ENCODE data around the gene CALML5. TPM values are rescaled to one million over a fixed set of nuclear protein-coding genes. Genes with fewer than 3 reads are reported as not detected.

CALML5 gene
- total RNA-seq (under 1 TPM in 1 of 5 donors, not detected in 4; 0.92 TPM), polyA plus RNA-seq (10 to 100 TPM in 1 of 3 donors, 1 to 10 TPM in 1, not detected in 1; 2.4 to 16.2 TPM)
- long read RNA-seq, donor 1, result 0 reads
- long read RNA-seq, donor 2, result 0 reads
- long read RNA-seq, donor 3, result 0 reads
- long read RNA-seq, donor 4, result 0 reads
- long read RNA-seq, donor 5, result 0 reads
- long read RNA-seq, donor 6, result 0 reads
- long read RNA-seq, donor 7, result 0 reads
- long read RNA-seq, donor 8, result 0 reads
- long read RNA-seq, donor 9, result 0 reads
- long read RNA-seq, donor 10, result 0 reads

GRCh38 chr10:5499493-5500140, at the start of gene CALML5:
Gene CALML5, minus strand, starts transcription at chr10:5499570. Its CDS starts 132 bp downstream, at chr10:5499438.
- Histone ChIP-seq H3K36me3 (no peaks in the 10 kb centered on the region), H3K4me3 (no peak within 1 kb of the TSS), H3K27ac (no peak within 1 kb of the TSS), H3K4me1 (peaks cover 17 to 25% (median 23%) of the 10 kb centered on the region in 4 donors), H3K9me3 (no peaks in the 10 kb centered on the region), H3K27me3 (no peaks in the 10 kb centered on the region)
- intact Hi-C loops (cut with DNase I; ENCODE audit: low total_unique reads), result no loop called here
- 72 to 81% (median 78%) methylated on average over 9 to 10 of the region's 10 CpGs for WGBS, 5 donors
- DNase-seq, result no peak
- no peak for TF ChIP-seq CTCF (IDR thresholded peaks at IDR 0.05)
- no peak for TF ChIP-seq EP300 (IDR thresholded peaks at IDR 0.05)
- no peak for TF ChIP-seq POLR2A (IDR thresholded peaks at IDR 0.05)
- TF ChIP-seq POLR2AphosphoS5 (IDR thresholded peaks at IDR 0.05), result no peak

GRCh38 chr10:5547931-5548660, 48.7 kb upstream of the CALML5 start:
- DNase-seq, result peak; percentile 76 to 91
- H3K27me3 ChIP-seq, result no peaks in the 10 kb centered on the region
- H3K36me3 ChIP-seq, result no peaks in the 10 kb centered on the region
- peak overlapping the region in 3 of 4 donors; percentile 4 to 26 (median 15) for H3K4me3 ChIP-seq
- intact Hi-C loops (cut with DNase I; ENCODE audit: low total_unique reads), result no loop called here
- H3K4me1 ChIP-seq, result peaks cover 47 to 82% (median 66%) of the 10 kb centered on the region in 4 donors
- H3K9me3 ChIP-seq, result no peaks in the 10 kb centered on the region
- no peak for TF ChIP-seq EP300 (IDR thresholded peaks at IDR 0.05)
- TF ChIP-seq POLR2AphosphoS5 (IDR thresholded peaks at IDR 0.05), result peak in 2 of 3 donors; percentile 61 to 62
- H3K27ac ChIP-seq, result peak overlapping the region; percentile 87 to 97 (median 91)
- 17 to 35% (median 26%) methylated on average over 16 of the region's 16 CpGs for WGBS, 5 donors

GRCh38 chr10:5547681-5547930, 48.2 kb upstream of the CALML5 start:
- Histone ChIP-seq H3K36me3 (no peaks in the 10 kb centered on the region), H3K9me3 (peaks cover 0 to 4% (median 0%) of the 10 kb centered on the region in 4 donors), H3K4me3 (peak overlapping the region in 3 of 4 donors; percentile 4 to 26 (median 15)), H3K27me3 (no peaks in the 10 kb centered on the region), H3K27ac (peak overlapping the region; percentile 87 to 97 (median 91)), H3K4me1 (peaks cover 47 to 79% (median 64%) of the 10 kb centered on the region in 4 donors)
- DNase-seq, result no peak
- WGBS, 5 donors, result 4 to 23% (median 12%) methylated on average over 4 of the region's 4 CpGs
- no peak for TF ChIP-seq EP300 (IDR thresholded peaks at IDR 0.05)
- intact Hi-C loops (cut with DNase I; ENCODE audit: low total_unique reads), result no loop called here

- H3K27ac ChIP-seq, result peak overlapping the region; percentile 87 to 97 (median 91)
- peaks cover 47 to 73% (median 60%) of the 10 kb centered on the region in 4 donors for H3K4me1 ChIP-seq
- peaks cover 0 to 9% (median 0%) of the 10 kb centered on the region in 4 donors for H3K9me3 ChIP-seq
- intact Hi-C loops (cut with DNase I; ENCODE audit: low total_unique reads), result no loop called here
- peak overlapping the region in 1 of 4 donors; percentile 26 for H3K4me3 ChIP-seq
- TF ChIP-seq POLR2A (IDR thresholded peaks at IDR 0.05), result peak in 1 of 4 donors; percentile 6
- no peak for TF ChIP-seq CTCF (IDR thresholded peaks at IDR 0.05)
- peak; percentile 32 to 91 (median 87) for TF ChIP-seq POLR2AphosphoS5 (IDR thresholded peaks at IDR 0.05)
- TF ChIP-seq EP300 (IDR thresholded peaks at IDR 0.05), result no peak
- H3K27me3 ChIP-seq, result no peaks in the 10 kb centered on the region
- peak; percentile 82 to 85 for DNase-seq
- H3K36me3 ChIP-seq, result no peaks in the 10 kb centered on the region
- WGBS, 5 donors, result 31 to 56% (median 48%) methylated on average over 5 to 7 of the region's 7 CpGs
These were observed 47.7 kb upstream of the CALML5 start for GRCh38 chr10:5546891-5547680.

All from stomach (tissue), 19 donors.